Activated CD4-positive, alpha-beta T cell treated with anti-CD3 and anti-CD28 coated beads, Interleukin-2, amount 10 ng/mL, durations not matched to agents 7 days and 5 days (primary cell): Measurements from ENCODE around the gene DOCK6. TPM values are rescaled to one million over a fixed set of nuclear protein-coding genes. Genes with fewer than 3 reads are reported as not detected.

ENCODE experiments used
- CTCF ChIA-PET: fragments of 350-600 bp; sonication (Branson Sonifier 250); formaldehyde crosslinking; loops from one replicate; lab custom pipeline; 2021; ENCODE audit warnings: antibody characterized with exemption; lab: Charles Lee
- POLR2A ChIA-PET: fragments of 350-600 bp; sonication (Branson Sonifier 250); formaldehyde crosslinking; loops from one replicate; lab custom pipeline; 2021; ENCODE audit warnings: antibody characterized with exemption; lab: Charles Lee
- DNase-seq: peaks from one replicate; pipeline ENCODE4 v3.0.0-alpha.2; 2020
- H3K27ac Mint-ChIP-seq: one replicate; pipeline ENCODE4 v1.8.0; 2021; ENCODE audit warnings: mild to moderate bottlenecking, moderate library complexity, mixed read lengths
- H3K27me3 Mint-ChIP-seq: one replicate; pipeline ENCODE4 v1.8.0; 2021; ENCODE audit warnings: mixed read lengths
- H3K36me3 Mint-ChIP-seq: one replicate; pipeline ENCODE4 v1.8.0; 2021; ENCODE audit warnings: low read depth, mixed read lengths
- H3K4me1 Mint-ChIP-seq: one replicate; pipeline ENCODE4 v1.8.0; 2021; ENCODE audit warnings: mixed read lengths
- H3K4me3 Mint-ChIP-seq: one replicate; pipeline ENCODE4 v1.8.0; 2021; ENCODE audit warnings: mild to moderate bottlenecking, moderate library complexity, mixed read lengths
- H3K9me3 Mint-ChIP-seq: one replicate; pipeline ENCODE4 v1.8.0; 2021; ENCODE audit warnings: mixed read lengths
- total RNA-seq, 2 experiments: library from RNA; stranded (reverse); gene quantifications; one replicate each; pipeline ENCODE4 v1.2.3, GENCODE V29; 2021

Gene DOCK6
- total RNA-seq, 2 experiments from 2014 or later, result not detected

- DNase-seq, result no peak
- H3K36me3 Mint-ChIP-seq, result no peaks in the 10 kb centered on the region
- no peaks in the 10 kb centered on the region for H3K9me3 Mint-ChIP-seq
- CTCF ChIA-PET, result no interaction called here
- no peaks in the 10 kb centered on the region for H3K4me1 Mint-ChIP-seq
- POLR2A ChIA-PET, result no interaction called here
- H3K27me3 Mint-ChIP-seq, result peaks cover 10% of the 10 kb centered on the region
- no peak overlapping the region for H3K4me3 Mint-ChIP-seq
- no peak overlapping the region for H3K27ac Mint-ChIP-seq
Observed at GRCh38 chr19:11252665-11253355, 9.5 kb downstream of the DOCK6 start.

DNA sequence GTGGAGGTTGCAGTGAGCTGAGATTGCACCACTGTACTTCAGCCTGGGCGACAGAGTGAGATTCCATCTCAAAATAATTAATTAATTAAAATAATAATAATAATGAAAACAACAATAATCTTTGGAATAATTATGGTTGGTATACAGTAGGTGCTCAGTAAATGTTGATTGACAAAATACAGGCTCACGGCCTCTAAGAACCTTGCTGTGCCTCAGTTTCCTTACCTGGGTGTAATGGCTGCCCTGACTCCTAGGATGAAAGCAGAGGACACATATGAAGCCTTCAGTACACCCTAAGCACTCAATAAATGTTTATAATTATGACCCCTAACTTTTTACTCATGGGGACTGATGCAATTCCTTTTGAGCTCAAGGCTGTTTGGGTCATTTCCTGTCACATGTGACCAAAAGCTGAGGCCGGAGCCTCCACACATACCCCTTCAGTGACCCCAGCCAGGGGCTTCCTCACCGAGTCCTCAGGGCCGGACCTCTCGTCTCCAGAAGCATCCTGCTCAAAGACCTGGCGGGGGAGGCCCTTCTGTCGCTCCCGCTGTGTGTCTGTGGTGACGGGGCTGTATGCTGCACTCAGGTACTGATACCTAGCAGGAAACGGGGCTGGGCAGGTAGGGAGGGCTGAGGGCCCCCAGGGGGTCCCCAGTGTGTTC, 10.5 kb downstream of the DOCK6 start:
- ChIA-PET CTCF (interaction anchor here (0.6 kb wide), 1 partner anchor 354 kb away, joined by 4 read pairs; no protein-coding TSS in a partner anchor), POLR2A (no interaction called here)
- H3K27me3 Mint-ChIP-seq, result peaks cover 8% of the 10 kb centered on the region
- H3K9me3 Mint-ChIP-seq, result no peaks in the 10 kb centered on the region
- no peaks in the 10 kb centered on the region for H3K4me1 Mint-ChIP-seq
- no peak overlapping the region for H3K4me3 Mint-ChIP-seq
- no peak overlapping the region for H3K27ac Mint-ChIP-seq
- H3K36me3 Mint-ChIP-seq, result no peaks in the 10 kb centered on the region
- no peak for DNase-seq

DNA sequence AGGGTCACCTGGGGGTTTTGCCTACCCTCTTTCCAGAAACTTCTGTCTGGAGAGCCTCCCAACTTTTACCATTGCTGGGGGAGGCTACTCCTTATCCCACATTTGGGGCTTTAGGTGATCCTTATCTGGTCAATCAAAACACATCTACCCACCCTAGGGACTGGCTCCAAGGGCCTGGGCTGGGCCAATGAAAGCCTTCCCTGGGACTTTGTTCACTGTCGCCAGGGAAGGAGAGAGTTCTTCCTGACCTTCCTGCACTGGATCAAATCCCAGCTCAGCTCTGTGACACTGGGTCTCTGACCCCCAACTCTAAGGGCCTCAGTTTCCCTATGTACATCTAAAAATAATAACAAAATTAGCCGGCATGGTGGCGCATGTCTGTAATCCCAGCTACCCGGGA, 11.1 kb downstream of the DOCK6 start:
- no peak overlapping the region for H3K4me3 Mint-ChIP-seq
- no peaks in the 10 kb centered on the region for H3K36me3 Mint-ChIP-seq
- no peaks in the 10 kb centered on the region for H3K9me3 Mint-ChIP-seq
- ChIA-PET CTCF (no interaction called here), POLR2A (no interaction called here)
- H3K27ac Mint-ChIP-seq, result no peak overlapping the region
- H3K27me3 Mint-ChIP-seq, result peaks cover 7% of the 10 kb centered on the region
- no peak for DNase-seq
- no peaks in the 10 kb centered on the region for H3K4me1 Mint-ChIP-seq

- Mint-ChIP-seq H3K36me3 (no peaks in the 10 kb centered on the region), H3K9me3 (no peaks in the 10 kb centered on the region), H3K27ac (no peak overlapping the region), H3K4me3 (no peak overlapping the region), H3K4me1 (no peaks in the 10 kb centered on the region), H3K27me3 (peaks cover 5% of the 10 kb centered on the region)
- DNase-seq, result no peak
- ChIA-PET CTCF (interaction anchor here (0.6 kb wide), 1 partner anchor 20 kb away, joined by 4 read pairs; no protein-coding TSS in a partner anchor), POLR2A (no interaction called here)
Observed at GRCh38 chr19:11248852-11249251, 13.5 kb downstream of the DOCK6 start.

GRCh38 chr19:11247934-11248333, 14.4 kb downstream of the DOCK6 start:
- no peak overlapping the region for H3K4me3 Mint-ChIP-seq
- no peak overlapping the region for H3K27ac Mint-ChIP-seq
- ChIA-PET POLR2A (no interaction called here), CTCF (no interaction called here)
- no peaks in the 10 kb centered on the region for H3K9me3 Mint-ChIP-seq
- H3K27me3 Mint-ChIP-seq, result peaks cover 10% of the 10 kb centered on the region
- H3K4me1 Mint-ChIP-seq, result no peaks in the 10 kb centered on the region
- no peaks in the 10 kb centered on the region for H3K36me3 Mint-ChIP-seq
- no peak for DNase-seq

DNA sequence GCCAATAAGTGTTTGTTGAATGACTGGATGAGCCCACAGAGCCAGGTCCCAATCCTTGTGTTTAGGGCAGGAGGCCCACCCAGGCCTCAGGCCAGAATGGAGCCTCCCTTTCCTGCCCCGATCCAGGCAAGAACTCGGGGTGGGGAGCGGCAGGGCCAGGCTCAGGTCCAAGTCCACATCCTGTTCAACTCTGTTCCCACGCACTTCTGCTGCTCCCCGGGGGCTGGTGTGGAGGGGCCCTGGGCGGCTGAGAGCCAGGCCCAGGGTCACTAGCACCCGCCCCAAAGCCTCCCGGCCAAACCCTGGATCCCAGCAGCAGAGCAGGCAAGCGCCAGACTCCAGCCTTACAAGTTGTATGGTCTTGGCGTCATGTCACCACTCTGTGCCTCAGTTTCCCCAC, 14.9 kb downstream of the DOCK6 start:
- Mint-ChIP-seq H3K4me1 (no peaks in the 10 kb centered on the region), H3K9me3 (no peaks in the 10 kb centered on the region), H3K4me3 (no peak overlapping the region), H3K27ac (no peak overlapping the region), H3K27me3 (peaks cover 12% of the 10 kb centered on the region), H3K36me3 (no peaks in the 10 kb centered on the region)
- ChIA-PET CTCF (no interaction called here), POLR2A (no interaction called here)
- DNase-seq, result no peak

- Mint-ChIP-seq H3K36me3 (no peaks in the 10 kb centered on the region), H3K27ac (no peak overlapping the region), H3K4me3 (no peak overlapping the region), H3K9me3 (no peaks in the 10 kb centered on the region), H3K27me3 (peaks cover 14% of the 10 kb centered on the region), H3K4me1 (no peaks in the 10 kb centered on the region)
- ChIA-PET CTCF (no interaction called here), POLR2A (no interaction called here)
- DNase-seq, result no peak
Observed at GRCh38 chr19:11246941-11247340, 15.4 kb downstream of the DOCK6 start.

DNA sequence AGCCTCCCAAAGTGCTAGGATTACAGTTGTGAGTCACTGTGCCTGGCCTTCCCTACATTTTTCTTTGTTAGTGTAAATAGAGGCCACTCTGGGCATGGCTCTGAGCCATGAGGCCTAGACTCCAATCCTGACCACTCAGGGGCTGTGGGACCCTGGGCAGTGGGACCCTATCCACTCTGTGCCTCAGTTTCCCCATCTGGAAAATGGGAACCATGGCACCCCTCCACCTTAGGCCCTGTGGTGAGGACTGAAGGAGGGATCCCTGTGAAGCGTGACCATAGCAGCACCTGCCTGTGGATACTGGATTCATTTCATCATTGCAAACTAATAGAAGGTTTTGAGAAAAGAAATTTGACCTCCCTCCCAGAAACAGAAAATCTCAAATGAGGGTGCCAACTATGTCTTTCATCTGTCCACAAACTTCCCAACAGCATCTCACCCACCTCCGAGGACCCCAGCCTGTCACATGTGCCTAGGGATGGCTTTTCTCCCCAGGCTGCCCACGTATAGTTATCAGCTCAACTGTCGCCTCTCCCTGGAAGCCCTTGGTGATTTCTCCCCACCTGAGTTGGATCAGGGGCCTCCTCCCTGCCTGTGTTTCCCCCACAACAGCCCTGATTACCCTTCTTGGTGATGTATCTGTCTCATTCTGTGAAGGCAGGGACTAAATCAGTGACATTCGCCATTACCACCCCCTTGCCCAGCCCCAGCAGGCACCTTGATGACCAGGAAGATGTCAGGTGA, 17.3 kb downstream of the DOCK6 start:
- CTCF ChIA-PET, result interaction anchor here (0.5 to 1.0 kb wide), 2 partner anchors 10 to 114 kb away, joined by 3 to 4 read pairs; no protein-coding TSS in a partner anchor
- peaks cover 19% of the 10 kb centered on the region for H3K27me3 Mint-ChIP-seq

DNA sequence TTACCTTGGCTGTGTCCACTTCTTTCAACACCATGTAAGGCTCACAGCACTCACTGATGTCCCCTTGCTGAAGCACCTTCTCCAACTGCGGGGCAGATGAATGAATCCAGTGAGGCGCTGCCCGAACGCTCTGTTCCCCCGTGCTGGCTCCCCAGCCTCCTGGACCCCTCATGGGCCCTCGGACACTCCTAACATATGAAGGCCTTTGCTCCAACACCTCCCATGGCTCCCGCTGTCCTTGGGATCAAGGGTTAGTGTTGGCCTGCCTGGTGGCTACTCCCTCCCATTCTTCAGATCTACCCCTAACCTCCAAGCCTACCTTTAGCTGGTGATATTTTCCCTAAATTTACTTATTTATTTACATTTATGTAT, 18.5 kb downstream of the DOCK6 start:
- ChIA-PET CTCF (interaction anchor here (0.8 to 1.0 kb wide), 4 partner anchors 11 to 239 kb away, joined by 3 to 8 read pairs (median 4); no protein-coding TSS in a partner anchor), POLR2A (no interaction called here)
- no peak for DNase-seq
- H3K4me3 Mint-ChIP-seq, result peak overlapping the region; percentile 9
- peaks cover 3% of the 10 kb centered on the region for H3K9me3 Mint-ChIP-seq
- no peaks in the 10 kb centered on the region for H3K36me3 Mint-ChIP-seq
- H3K4me1 Mint-ChIP-seq, result no peaks in the 10 kb centered on the region
- peaks cover 19% of the 10 kb centered on the region for H3K27me3 Mint-ChIP-seq
- H3K27ac Mint-ChIP-seq, result no peak overlapping the region

More for the DNA sequence above, 17.3 kb downstream of the DOCK6 start:
- H3K9me3 Mint-ChIP-seq, result no peaks in the 10 kb centered on the region
- POLR2A ChIA-PET, result no interaction called here
- DNase-seq, result no peak
- H3K27ac Mint-ChIP-seq, result no peak overlapping the region
- H3K4me1 Mint-ChIP-seq, result no peaks in the 10 kb centered on the region
- no peak overlapping the region for H3K4me3 Mint-ChIP-seq
- no peaks in the 10 kb centered on the region for H3K36me3 Mint-ChIP-seq

GRCh38 chr19:11242864-11243797, 19.2 kb downstream of the DOCK6 start:
- POLR2A ChIA-PET, result no interaction called here
- CTCF ChIA-PET, result interaction anchor here (0.6 to 1.0 kb wide), 6 partner anchors 12 to 239 kb away, joined by 3 to 8 read pairs (median 4); no protein-coding TSS in a partner anchor
- Mint-ChIP-seq H3K4me1 (no peaks in the 10 kb centered on the region), H3K27ac (no peak overlapping the region), H3K36me3 (no peaks in the 10 kb centered on the region), H3K9me3 (peaks cover 4% of the 10 kb centered on the region), H3K27me3 (peaks cover 19% of the 10 kb centered on the region), H3K4me3 (peak overlapping the region; percentile 9)
- DNase-seq, result peak; percentile 80

DNA sequence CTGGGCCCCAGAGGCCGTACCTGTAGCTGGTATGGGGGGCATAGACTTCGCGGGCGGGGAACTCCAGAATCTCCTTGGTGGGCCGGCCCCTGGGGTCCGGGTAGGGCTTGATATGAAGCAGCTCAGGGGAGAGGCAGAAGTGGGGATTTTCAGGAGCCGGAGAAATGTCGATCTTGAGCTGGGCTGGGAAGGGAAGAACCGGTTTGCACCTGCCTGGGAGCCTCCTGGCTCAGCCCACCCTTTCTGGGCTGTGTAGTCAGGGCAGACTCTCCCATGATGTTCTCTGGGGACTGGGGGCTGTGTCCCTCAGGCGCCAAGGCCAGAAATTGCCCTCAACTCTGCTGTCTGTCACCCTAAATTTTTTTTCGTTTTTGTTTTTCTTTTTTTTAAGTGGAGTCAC, 20.3 kb downstream of the DOCK6 start:
- H3K4me3 Mint-ChIP-seq, result no peak overlapping the region
- DNase-seq, result no peak
- no peaks in the 10 kb centered on the region for H3K36me3 Mint-ChIP-seq
- ChIA-PET POLR2A (no interaction called here), CTCF (interaction anchor here (0.7 to 0.9 kb wide), 2 partner anchors 20 to 21 kb away, joined by 3 read pairs; no protein-coding TSS in a partner anchor)
- H3K4me1 Mint-ChIP-seq, result no peaks in the 10 kb centered on the region
- H3K27ac Mint-ChIP-seq, result no peak overlapping the region
- H3K9me3 Mint-ChIP-seq, result peaks cover 4% of the 10 kb centered on the region
- H3K27me3 Mint-ChIP-seq, result peaks cover 19% of the 10 kb centered on the region

- ChIA-PET POLR2A (no interaction called here), CTCF (no interaction called here)
- no peaks in the 10 kb centered on the region for H3K4me1 Mint-ChIP-seq
- H3K36me3 Mint-ChIP-seq, result no peaks in the 10 kb centered on the region
- H3K27me3 Mint-ChIP-seq, result peaks cover 15% of the 10 kb centered on the region
- no peak overlapping the region for H3K4me3 Mint-ChIP-seq
- H3K27ac Mint-ChIP-seq, result no peak overlapping the region
- no peak for DNase-seq
- H3K9me3 Mint-ChIP-seq, result peaks cover 4% of the 10 kb centered on the region
Observed at GRCh38 chr19:11240008-11240444, 22.3 kb downstream of the DOCK6 start.
